ENCODE data around the gene SEMA6A. TPM values are rescaled to one million over a fixed set of nuclear protein-coding genes. Genes with fewer than 3 reads are reported as not detected.

SEMA6A gene
- total RNA-seq, 4 donors from 2014 or later, result 2.5 to 6.5 (median 2.7) TPM

DNA sequence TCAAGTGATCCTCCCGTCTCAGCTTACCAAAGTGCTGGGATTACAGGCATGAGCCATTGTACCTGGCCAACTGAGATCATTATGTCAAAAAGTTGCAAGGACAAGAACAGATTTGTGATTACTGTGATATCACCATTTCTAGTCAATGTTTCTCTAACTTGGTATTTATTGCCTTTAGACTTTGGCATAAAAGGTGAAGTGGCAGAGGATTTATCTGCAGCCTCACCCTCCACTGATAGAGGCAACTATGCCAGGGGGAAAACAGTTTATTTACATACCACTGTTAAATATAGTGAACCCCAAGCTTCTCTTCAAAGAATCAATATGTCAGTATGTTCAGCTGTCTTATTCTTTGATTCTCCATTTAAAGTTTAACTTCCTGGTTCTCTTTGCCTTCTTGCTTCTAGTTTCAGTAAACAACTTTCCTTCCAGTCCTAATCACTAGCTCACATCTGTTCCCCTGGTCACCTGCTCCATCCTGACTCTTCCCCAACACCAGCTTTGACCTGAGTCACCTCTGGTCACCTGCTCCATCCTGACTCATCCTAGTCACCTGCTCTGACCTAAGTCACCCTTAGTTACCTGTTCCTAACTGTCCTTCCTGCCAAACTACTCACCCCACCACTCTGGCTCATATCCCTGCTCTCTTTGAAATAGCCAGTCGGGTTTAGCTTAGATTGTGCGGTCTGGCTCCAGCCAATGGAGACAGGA, 29.9 kb downstream of the SEMA6A start:
- Histone ChIP-seq H3K4me3 (no peak overlapping the region), H3K27me3 (no peaks in the 10 kb centered on the region), H3K27ac (no peak overlapping the region), H3K4me1 (no peaks in the 10 kb centered on the region), H3K9me3 (peaks cover 0 to 7% (median 0%) of the 10 kb centered on the region in 3 donors), H3K36me3 (no peaks in the 10 kb centered on the region)
- DNase-seq (no peak), ATAC-seq (no peak)
- in situ Hi-C loops (cut with MboI; ENCODE audit: low sequenced_read_pairs in 4 of 4), result no loop called here
- TF ChIP-seq, protein P1, sequence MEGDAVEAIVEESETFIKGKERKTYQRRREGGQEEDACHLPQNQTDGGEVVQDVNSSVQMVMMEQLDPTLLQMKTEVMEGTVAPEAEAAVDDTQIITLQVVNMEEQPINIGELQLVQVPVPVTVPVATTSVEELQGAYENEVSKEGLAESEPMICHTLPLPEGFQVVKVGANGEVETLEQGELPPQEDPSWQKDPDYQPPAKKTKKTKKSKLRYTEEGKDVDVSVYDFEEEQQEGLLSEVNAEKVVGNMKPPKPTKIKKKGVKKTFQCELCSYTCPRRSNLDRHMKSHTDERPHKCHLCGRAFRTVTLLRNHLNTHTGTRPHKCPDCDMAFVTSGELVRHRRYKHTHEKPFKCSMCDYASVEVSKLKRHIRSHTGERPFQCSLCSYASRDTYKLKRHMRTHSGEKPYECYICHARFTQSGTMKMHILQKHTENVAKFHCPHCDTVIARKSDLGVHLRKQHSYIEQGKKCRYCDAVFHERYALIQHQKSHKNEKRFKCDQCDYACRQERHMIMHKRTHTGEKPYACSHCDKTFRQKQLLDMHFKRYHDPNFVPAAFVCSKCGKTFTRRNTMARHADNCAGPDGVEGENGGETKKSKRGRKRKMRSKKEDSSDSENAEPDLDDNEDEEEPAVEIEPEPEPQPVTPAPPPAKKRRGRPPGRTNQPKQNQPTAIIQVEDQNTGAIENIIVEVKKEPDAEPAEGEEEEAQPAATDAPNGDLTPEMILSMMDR (IDR thresholded peaks at IDR 0.05 in 4 of 5, conservative IDR thresholded peaks at IDR 0.05 in 1 of 5), result no peak
- TF ChIP-seq POLR2A (IDR thresholded peaks at IDR 0.05), result no peak
- intact Hi-C loops (cut with DNase I; ENCODE audit: low total_unique reads), result no loop called here

DNA sequence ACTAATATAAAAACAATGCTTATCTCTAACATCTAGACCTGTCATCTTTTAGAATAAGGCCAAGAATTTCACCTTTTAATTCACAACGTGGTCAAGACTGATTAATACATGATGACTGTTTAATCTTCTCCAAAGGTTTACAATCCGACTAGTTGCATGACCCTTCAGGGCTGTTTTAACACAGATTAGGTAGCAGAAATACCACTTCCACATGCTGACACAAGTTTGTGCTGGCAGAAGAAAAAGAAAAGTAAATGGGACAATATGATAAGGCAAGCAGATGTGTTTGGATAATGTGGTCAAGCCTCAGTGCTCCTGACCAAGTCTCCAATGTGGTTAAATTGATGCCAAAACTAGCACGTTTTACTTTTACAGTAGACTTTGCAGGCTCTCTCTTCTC, 31.1 kb downstream of the SEMA6A start:
- ATAC-seq, result no peak
- TF ChIP-seq POLR2A (IDR thresholded peaks at IDR 0.05), result no peak
- TF ChIP-seq, protein P1 (IDR thresholded peaks at IDR 0.05 in 4 of 5, conservative IDR thresholded peaks at IDR 0.05 in 1 of 5), result no peak
- no peak overlapping the region for H3K27ac ChIP-seq
- no peaks in the 10 kb centered on the region for H3K4me1 ChIP-seq
- DNase-seq, result no peak
- H3K9me3 ChIP-seq, result peaks cover 0 to 7% (median 0%) of the 10 kb centered on the region in 3 donors
- intact Hi-C loops (cut with DNase I; ENCODE audit: low total_unique reads), result no loop called here
- H3K27me3 ChIP-seq, result no peaks in the 10 kb centered on the region
- no peak overlapping the region for H3K4me3 ChIP-seq
- in situ Hi-C loops (cut with MboI; ENCODE audit: low sequenced_read_pairs in 4 of 4), result no loop called here
- no peaks in the 10 kb centered on the region for H3K36me3 ChIP-seq

- no peak overlapping the region for H3K27ac ChIP-seq
Observed at GRCh38 chr5:116542619-116543018, 32.0 kb downstream of the SEMA6A start.

DNA sequence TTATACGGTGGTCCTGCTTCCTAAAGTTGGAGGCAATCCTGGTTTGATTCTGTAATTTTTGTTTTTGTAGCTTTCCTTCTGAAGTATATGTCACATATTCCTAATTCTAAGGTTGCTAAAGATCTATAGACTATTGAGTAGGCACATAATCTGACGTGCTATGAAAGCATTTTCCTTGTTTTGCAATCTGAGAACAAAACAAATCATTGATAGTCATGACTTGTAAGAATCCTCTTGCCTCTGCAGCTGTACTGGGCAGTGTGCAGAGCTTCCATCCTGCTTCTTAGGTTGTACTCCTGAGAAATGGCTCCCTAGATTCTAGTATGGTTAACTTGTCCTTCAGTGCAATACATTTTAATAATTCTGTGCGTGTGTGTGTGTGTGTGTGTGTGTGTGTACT, 35.4 kb downstream of the SEMA6A start:
- no peaks in the 10 kb centered on the region for H3K27me3 ChIP-seq
- in situ Hi-C loops (cut with MboI; ENCODE audit: low sequenced_read_pairs in 4 of 4) (no loop called here), intact Hi-C loops (cut with DNase I; ENCODE audit: low total_unique reads) (loop anchor here (10.0 kb wide), 1 partner anchor 164 kb away; no protein-coding TSS in a partner anchor)
- no peaks in the 10 kb centered on the region for H3K36me3 ChIP-seq
- H3K4me1 ChIP-seq, result peaks cover 3 to 5% of the 10 kb centered on the region in 2 donors
- no peak for DNase-seq
- no peak overlapping the region for H3K27ac ChIP-seq
- no peaks in the 10 kb centered on the region for H3K9me3 ChIP-seq
- no peak for ATAC-seq
- no peak for TF ChIP-seq POLR2A (IDR thresholded peaks at IDR 0.05)
- TF ChIP-seq, protein P1 (IDR thresholded peaks at IDR 0.05 in 4 of 5, conservative IDR thresholded peaks at IDR 0.05 in 1 of 5), result no peak
- H3K4me3 ChIP-seq, result no peak overlapping the region

More at GRCh38 chr5:116542619-116543018, 32.0 kb downstream of the SEMA6A start:
- DNase-seq, result no peak
- TF ChIP-seq, protein P1 (IDR thresholded peaks at IDR 0.05 in 4 of 5, conservative IDR thresholded peaks at IDR 0.05 in 1 of 5), result no peak
- no peak for TF ChIP-seq POLR2A (IDR thresholded peaks at IDR 0.05)
- H3K27me3 ChIP-seq, result no peaks in the 10 kb centered on the region
- in situ Hi-C loops (cut with MboI; ENCODE audit: low sequenced_read_pairs in 4 of 4), result no loop called here
- no peak for ATAC-seq
- no peaks in the 10 kb centered on the region for H3K4me1 ChIP-seq
- no peaks in the 10 kb centered on the region for H3K36me3 ChIP-seq
- peaks cover 0 to 7% (median 0%) of the 10 kb centered on the region in 3 donors for H3K9me3 ChIP-seq
- H3K4me3 ChIP-seq, result no peak overlapping the region
- intact Hi-C loops (cut with DNase I; ENCODE audit: low total_unique reads), result no loop called here

Data from gastrocnemius medialis (tissue), 4 donors.